Gastrocnemius medialis (tissue), 4 donors: ENCODE results near the gene CC2D2B.

Source experiments
- POLR2A ChIP-seq, 2 donors: fragments of 450-650 bp; IDR thresholded peaks; one replicate each; pipeline ENCODE4 v1.6.1; 2017; ENCODE audit warnings: antibody characterized with exemption in 2 of 2, mild to moderate bottlenecking in 2 of 2, moderate library complexity in 2 of 2
- TF ChIP-seq, protein P1 (sequence below), 5 experiments: fragments of 450-650 bp in 3 of 5; fragments of 200-600 bp in 2 of 5; sonication (generic) in 2 of 5; IDR thresholded peaks in 4 of 5; conservative IDR thresholded peaks in 1 of 5; 1 replicate in 4 of 5; 2 replicates in 1 of 5; pipeline ENCODE4 v1.5.1; 2016 to 2019; ENCODE audit warnings: antibody characterized with exemption in 5 of 5, mild to moderate bottlenecking in 3 of 5, moderate library complexity in 3 of 5

DNA sequence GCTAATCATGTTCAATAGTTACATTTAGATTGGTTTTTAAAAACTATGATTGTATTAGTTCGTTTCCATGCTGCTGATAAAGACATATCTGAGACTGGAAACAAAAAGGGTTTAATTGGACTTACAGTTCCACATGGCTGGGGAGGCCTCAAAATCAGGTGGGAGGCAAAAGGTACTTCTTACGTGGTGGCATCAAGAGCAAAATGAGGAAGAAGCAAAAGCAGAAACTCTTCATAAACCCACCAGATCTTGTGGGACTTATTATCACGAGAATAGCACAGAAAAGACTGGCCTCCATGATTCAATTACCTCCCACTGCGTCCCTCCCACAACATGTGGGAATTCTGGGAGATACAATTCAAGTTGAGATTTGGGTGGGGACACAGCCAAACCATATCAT is 34.1 kb upstream of the CC2D2B start:
- TF ChIP-seq, protein P1, sequence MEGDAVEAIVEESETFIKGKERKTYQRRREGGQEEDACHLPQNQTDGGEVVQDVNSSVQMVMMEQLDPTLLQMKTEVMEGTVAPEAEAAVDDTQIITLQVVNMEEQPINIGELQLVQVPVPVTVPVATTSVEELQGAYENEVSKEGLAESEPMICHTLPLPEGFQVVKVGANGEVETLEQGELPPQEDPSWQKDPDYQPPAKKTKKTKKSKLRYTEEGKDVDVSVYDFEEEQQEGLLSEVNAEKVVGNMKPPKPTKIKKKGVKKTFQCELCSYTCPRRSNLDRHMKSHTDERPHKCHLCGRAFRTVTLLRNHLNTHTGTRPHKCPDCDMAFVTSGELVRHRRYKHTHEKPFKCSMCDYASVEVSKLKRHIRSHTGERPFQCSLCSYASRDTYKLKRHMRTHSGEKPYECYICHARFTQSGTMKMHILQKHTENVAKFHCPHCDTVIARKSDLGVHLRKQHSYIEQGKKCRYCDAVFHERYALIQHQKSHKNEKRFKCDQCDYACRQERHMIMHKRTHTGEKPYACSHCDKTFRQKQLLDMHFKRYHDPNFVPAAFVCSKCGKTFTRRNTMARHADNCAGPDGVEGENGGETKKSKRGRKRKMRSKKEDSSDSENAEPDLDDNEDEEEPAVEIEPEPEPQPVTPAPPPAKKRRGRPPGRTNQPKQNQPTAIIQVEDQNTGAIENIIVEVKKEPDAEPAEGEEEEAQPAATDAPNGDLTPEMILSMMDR (IDR thresholded peaks at IDR 0.05 in 4 of 5, conservative IDR thresholded peaks at IDR 0.05 in 1 of 5), result no peak
- TF ChIP-seq POLR2A (IDR thresholded peaks at IDR 0.05), result no peak
